ENCODE data around the gene CDH4.

Gene CDH4

DNA sequence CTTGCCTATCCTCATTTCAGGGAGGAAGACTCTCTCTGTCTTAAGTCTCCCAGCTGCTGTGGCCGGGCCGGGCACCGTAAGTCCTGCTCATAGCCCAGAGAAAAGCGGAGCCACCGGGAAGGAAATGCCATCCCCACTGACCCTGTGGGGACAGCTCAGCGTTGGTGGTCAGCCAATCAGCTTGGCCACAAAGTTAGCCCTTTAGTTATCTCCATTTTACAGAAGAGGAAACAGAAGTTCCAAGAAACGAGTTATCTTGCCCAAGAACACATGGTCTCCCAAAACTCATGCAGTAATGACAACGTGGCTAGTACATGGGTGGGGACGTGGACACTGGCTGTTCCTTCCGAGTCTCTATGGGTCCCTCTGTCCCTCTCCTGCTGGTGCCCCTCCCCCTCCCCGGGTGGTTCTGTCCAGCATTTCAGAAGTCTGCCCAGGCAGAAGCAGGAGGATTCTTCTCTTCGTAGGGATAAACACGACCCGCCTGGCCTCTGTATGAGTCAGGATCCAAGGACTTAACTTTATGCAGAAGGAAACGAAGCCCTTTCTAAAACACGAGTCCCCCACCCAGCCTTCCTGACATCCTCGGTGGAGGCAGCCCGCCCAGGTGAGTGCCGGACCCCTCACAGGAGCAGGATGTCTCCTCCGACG lies 273.8 kb downstream of the CDH4 start:
- Histone ChIP-seq H3K4me1 (ENCODE audit: control insufficient read depth in 1 of 2, insufficient read depth in 2 of 2, low read length in 2 of 2) (no peaks in the 10 kb centered on the region), H3K27me3 (ENCODE audit: control insufficient read depth in 1 of 2, insufficient read depth in 2 of 2, low read length in 2 of 2) (no peaks in the 10 kb centered on the region), H3K9ac (ENCODE audit: low read depth in 1 of 2, low read length in 2 of 2) (no peak overlapping the region), H3K9me3 (ENCODE audit: control insufficient read depth in 1 of 2, low read length in 2 of 2) (no peaks in the 10 kb centered on the region), H3K27ac (ENCODE audit: low read depth, low read length) (no peak overlapping the region), H3K4me3 (ENCODE audit: low read depth in 1 of 2, low read length in 2 of 2) (no peak overlapping the region), H3K36me3 (ENCODE audit: control insufficient read depth in 1 of 2, insufficient read depth in 2 of 2, low read length in 2 of 2) (no peaks in the 10 kb centered on the region)

DNA sequence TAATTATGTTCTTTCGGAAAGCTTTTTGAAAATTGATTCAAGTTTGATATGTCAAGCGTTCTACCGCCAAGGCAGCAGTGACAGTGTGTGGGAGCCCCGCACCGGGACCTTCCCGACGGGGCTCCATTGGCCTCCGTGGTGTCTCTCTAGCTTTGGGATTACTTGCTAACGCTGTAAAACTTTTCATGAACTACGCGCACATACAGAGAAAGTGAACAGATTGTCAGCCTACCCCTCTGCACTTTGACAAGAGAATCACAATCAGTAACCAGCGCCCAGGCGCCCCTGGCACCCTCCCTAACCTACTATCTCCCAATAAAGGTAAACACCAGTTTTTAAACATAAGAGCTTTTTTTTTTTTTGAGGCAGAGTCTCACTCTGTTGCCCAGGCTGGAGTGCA lies 274.8 kb downstream of the CDH4 start:
- Histone ChIP-seq H3K27me3 (ENCODE audit: control insufficient read depth in 1 of 2, insufficient read depth in 2 of 2, low read length in 2 of 2) (no peaks in the 10 kb centered on the region), H3K36me3 (ENCODE audit: control insufficient read depth in 1 of 2, insufficient read depth in 2 of 2, low read length in 2 of 2) (no peaks in the 10 kb centered on the region), H3K4me3 (ENCODE audit: low read depth in 1 of 2, low read length in 2 of 2) (no peak overlapping the region), H3K9me3 (ENCODE audit: control insufficient read depth in 1 of 2, low read length in 2 of 2) (no peaks in the 10 kb centered on the region), H3K27ac (ENCODE audit: low read depth, low read length) (no peak overlapping the region), H3K9ac (ENCODE audit: low read depth in 1 of 2, low read length in 2 of 2) (no peak overlapping the region), H3K4me1 (ENCODE audit: control insufficient read depth in 1 of 2, insufficient read depth in 2 of 2, low read length in 2 of 2) (no peaks in the 10 kb centered on the region)

DNA sequence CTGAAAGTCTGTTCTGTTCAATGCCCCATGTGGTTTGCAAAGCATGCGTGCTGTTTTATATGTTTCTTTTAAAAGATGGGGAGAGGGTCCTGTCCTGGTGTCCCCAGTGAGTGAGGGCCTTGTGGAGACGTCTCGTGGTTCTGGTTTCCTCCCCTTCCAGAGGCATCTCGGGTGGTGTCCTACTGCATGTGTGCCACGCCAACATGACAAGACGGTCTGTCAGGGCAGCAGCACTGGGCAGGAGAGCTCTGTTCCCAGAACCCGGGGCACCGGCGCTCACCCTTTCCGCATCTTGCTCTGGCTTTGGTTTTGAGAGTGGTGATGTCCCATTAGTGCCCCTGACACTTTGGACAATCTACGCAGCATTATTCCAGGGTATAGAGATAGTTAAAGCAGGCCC lies 275.6 kb downstream of the CDH4 start:
- Histone ChIP-seq H3K9me3 (ENCODE audit: control insufficient read depth in 1 of 2, low read length in 2 of 2) (no peaks in the 10 kb centered on the region), H3K27me3 (ENCODE audit: control insufficient read depth in 1 of 2, insufficient read depth in 2 of 2, low read length in 2 of 2) (no peaks in the 10 kb centered on the region), H3K4me3 (ENCODE audit: low read depth in 1 of 2, low read length in 2 of 2) (no peak overlapping the region), H3K4me1 (ENCODE audit: control insufficient read depth in 1 of 2, insufficient read depth in 2 of 2, low read length in 2 of 2) (no peaks in the 10 kb centered on the region), H3K27ac (ENCODE audit: low read depth, low read length) (no peak overlapping the region), H3K9ac (ENCODE audit: low read depth in 1 of 2, low read length in 2 of 2) (no peak overlapping the region), H3K36me3 (ENCODE audit: control insufficient read depth in 1 of 2, insufficient read depth in 2 of 2, low read length in 2 of 2) (no peaks in the 10 kb centered on the region)

GRCh38 chr20:61528591-61528990 lies 276.5 kb downstream of the CDH4 start:
- Histone ChIP-seq H3K27ac (ENCODE audit: low read depth, low read length) (no peak overlapping the region), H3K4me3 (ENCODE audit: low read depth in 1 of 2, low read length in 2 of 2) (no peak overlapping the region), H3K9me3 (ENCODE audit: control insufficient read depth in 1 of 2, low read length in 2 of 2) (no peaks in the 10 kb centered on the region), H3K36me3 (ENCODE audit: control insufficient read depth in 1 of 2, insufficient read depth in 2 of 2, low read length in 2 of 2) (no peaks in the 10 kb centered on the region), H3K9ac (ENCODE audit: low read depth in 1 of 2, low read length in 2 of 2) (no peak overlapping the region), H3K27me3 (ENCODE audit: control insufficient read depth in 1 of 2, insufficient read depth in 2 of 2, low read length in 2 of 2) (no peaks in the 10 kb centered on the region), H3K4me1 (ENCODE audit: control insufficient read depth in 1 of 2, insufficient read depth in 2 of 2, low read length in 2 of 2) (no peaks in the 10 kb centered on the region)

GRCh38 chr20:61529354-61529753 lies 277.3 kb downstream of the CDH4 start:
- Histone ChIP-seq H3K36me3 (ENCODE audit: control insufficient read depth in 1 of 2, insufficient read depth in 2 of 2, low read length in 2 of 2) (no peaks in the 10 kb centered on the region), H3K4me3 (ENCODE audit: low read depth in 1 of 2, low read length in 2 of 2) (no peak overlapping the region), H3K27me3 (ENCODE audit: control insufficient read depth in 1 of 2, insufficient read depth in 2 of 2, low read length in 2 of 2) (no peaks in the 10 kb centered on the region)

GRCh38 chr20:61531553-61532345 lies 279.7 kb downstream of the CDH4 start:
- Histone ChIP-seq H3K9ac (ENCODE audit: low read depth in 1 of 2, low read length in 2 of 2) (no peak overlapping the region), H3K36me3 (ENCODE audit: control insufficient read depth in 1 of 2, insufficient read depth in 2 of 2, low read length in 2 of 2) (no peaks in the 10 kb centered on the region), H3K4me3 (ENCODE audit: low read depth in 1 of 2, low read length in 2 of 2) (no peak overlapping the region), H3K9me3 (ENCODE audit: control insufficient read depth in 1 of 2, low read length in 2 of 2) (no peaks in the 10 kb centered on the region), H3K27ac (ENCODE audit: low read depth, low read length) (no peak overlapping the region), H3K4me1 (ENCODE audit: control insufficient read depth in 1 of 2, insufficient read depth in 2 of 2, low read length in 2 of 2) (no peaks in the 10 kb centered on the region), H3K27me3 (ENCODE audit: control insufficient read depth in 1 of 2, insufficient read depth in 2 of 2, low read length in 2 of 2) (no peaks in the 10 kb centered on the region)

More at GRCh38 chr20:61529354-61529753, 277.3 kb downstream of the CDH4 start:
- Histone ChIP-seq H3K27ac (ENCODE audit: low read depth, low read length) (no peak overlapping the region), H3K4me1 (ENCODE audit: control insufficient read depth in 1 of 2, insufficient read depth in 2 of 2, low read length in 2 of 2) (no peaks in the 10 kb centered on the region), H3K9me3 (ENCODE audit: control insufficient read depth in 1 of 2, low read length in 2 of 2) (no peaks in the 10 kb centered on the region), H3K9ac (ENCODE audit: low read depth in 1 of 2, low read length in 2 of 2) (no peak overlapping the region)

- H3K27ac ChIP-seq (ENCODE audit: low read depth, low read length): no peak overlapping the region
- H3K9ac ChIP-seq (ENCODE audit: low read depth in 1 of 2, low read length in 2 of 2): no peak overlapping the region
- no peaks in the 10 kb centered on the region for H3K27me3 ChIP-seq (ENCODE audit: control insufficient read depth in 1 of 2, insufficient read depth in 2 of 2, low read length in 2 of 2)
- no peaks in the 10 kb centered on the region for H3K9me3 ChIP-seq (ENCODE audit: control insufficient read depth in 1 of 2, low read length in 2 of 2)
- no peaks in the 10 kb centered on the region for H3K4me1 ChIP-seq (ENCODE audit: control insufficient read depth in 1 of 2, insufficient read depth in 2 of 2, low read length in 2 of 2)
- H3K4me3 ChIP-seq (ENCODE audit: low read depth in 1 of 2, low read length in 2 of 2): no peak overlapping the region
- H3K36me3 ChIP-seq (ENCODE audit: control insufficient read depth in 1 of 2, insufficient read depth in 2 of 2, low read length in 2 of 2): no peaks in the 10 kb centered on the region
These were observed 280.7 kb downstream of the CDH4 start for GRCh38 chr20:61532736-61533135.

- Histone ChIP-seq H3K9me3 (ENCODE audit: control insufficient read depth in 1 of 2, low read length in 2 of 2) (no peaks in the 10 kb centered on the region), H3K27me3 (ENCODE audit: control insufficient read depth in 1 of 2, insufficient read depth in 2 of 2, low read length in 2 of 2) (no peaks in the 10 kb centered on the region), H3K4me1 (ENCODE audit: control insufficient read depth in 1 of 2, insufficient read depth in 2 of 2, low read length in 2 of 2) (no peaks in the 10 kb centered on the region), H3K9ac (ENCODE audit: low read depth in 1 of 2, low read length in 2 of 2) (no peak overlapping the region), H3K4me3 (ENCODE audit: low read depth in 1 of 2, low read length in 2 of 2) (no peak overlapping the region), H3K27ac (ENCODE audit: low read depth, low read length) (no peak overlapping the region), H3K36me3 (ENCODE audit: control insufficient read depth in 1 of 2, insufficient read depth in 2 of 2, low read length in 2 of 2) (no peaks in the 10 kb centered on the region)
These were observed 281.2 kb downstream of the CDH4 start for GRCh38 chr20:61533231-61533631.

- no peak overlapping the region for H3K27ac ChIP-seq (ENCODE audit: low read depth, low read length)
- no peaks in the 10 kb centered on the region for H3K9me3 ChIP-seq (ENCODE audit: control insufficient read depth in 1 of 2, low read length in 2 of 2)
- H3K36me3 ChIP-seq (ENCODE audit: control insufficient read depth in 1 of 2, insufficient read depth in 2 of 2, low read length in 2 of 2): no peaks in the 10 kb centered on the region
- H3K27me3 ChIP-seq (ENCODE audit: control insufficient read depth in 1 of 2, insufficient read depth in 2 of 2, low read length in 2 of 2): no peaks in the 10 kb centered on the region
- H3K9ac ChIP-seq (ENCODE audit: low read depth in 1 of 2, low read length in 2 of 2): no peak overlapping the region
- H3K4me3 ChIP-seq (ENCODE audit: low read depth in 1 of 2, low read length in 2 of 2): no peak overlapping the region
- H3K4me1 ChIP-seq (ENCODE audit: control insufficient read depth in 1 of 2, insufficient read depth in 2 of 2, low read length in 2 of 2): no peaks in the 10 kb centered on the region
These were observed 282.3 kb downstream of the CDH4 start for GRCh38 chr20:61534346-61534745.

DNA sequence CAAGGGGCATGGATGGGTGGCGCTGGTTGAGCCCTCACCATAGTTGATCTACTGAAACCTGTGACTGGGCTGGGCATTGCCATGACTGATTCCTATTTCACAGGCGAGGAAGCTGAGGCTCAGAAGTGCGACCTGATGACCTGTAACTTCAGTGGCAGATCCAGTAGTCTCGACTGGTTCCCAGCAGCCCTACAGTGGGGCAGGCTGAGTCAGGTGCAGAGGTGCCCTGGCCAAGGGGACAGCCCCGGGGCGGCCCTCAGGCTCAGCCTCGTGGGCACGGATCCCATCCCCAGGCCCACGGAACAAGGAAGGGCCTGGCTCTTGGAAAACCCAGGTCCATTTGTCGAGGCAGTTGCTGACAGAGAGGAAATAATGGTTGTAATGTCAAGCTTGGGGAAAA lies 283.0 kb downstream of the CDH4 start:
- Histone ChIP-seq H3K9ac (ENCODE audit: low read depth in 1 of 2, low read length in 2 of 2) (no peak overlapping the region), H3K4me3 (ENCODE audit: low read depth in 1 of 2, low read length in 2 of 2) (no peak overlapping the region), H3K27ac (ENCODE audit: low read depth, low read length) (no peak overlapping the region), H3K9me3 (ENCODE audit: control insufficient read depth in 1 of 2, low read length in 2 of 2) (no peaks in the 10 kb centered on the region), H3K27me3 (ENCODE audit: control insufficient read depth in 1 of 2, insufficient read depth in 2 of 2, low read length in 2 of 2) (no peaks in the 10 kb centered on the region), H3K36me3 (ENCODE audit: control insufficient read depth in 1 of 2, insufficient read depth in 2 of 2, low read length in 2 of 2) (no peaks in the 10 kb centered on the region), H3K4me1 (ENCODE audit: control insufficient read depth in 1 of 2, insufficient read depth in 2 of 2, low read length in 2 of 2) (no peaks in the 10 kb centered on the region)
